Measurements from ENCODE around the gene TBX19. TPM values are rescaled to one million over a fixed set of nuclear protein-coding genes. Genes with fewer than 3 reads are reported as not detected.

Gene TBX19
- total RNA-seq, 4 donors from 2014 or later = 0.45 to 2.8 (median 1.4) TPM

GRCh38 chr1:168261390-168261789 is 19.3 kb upstream of the TBX19 start:
- TF ChIP-seq POLR2AphosphoS5 (IDR thresholded peaks at IDR 0.05) = no peak
- ATAC-seq = no peak
- Histone ChIP-seq H3K4me1 (peaks cover 0 to 9% (median 0%) of the 10 kb centered on the region in 3 donors), H3K27ac (no peak overlapping the region), H3K9me3 (peaks cover 0 to 7% (median 0%) of the 10 kb centered on the region in 3 donors), H3K4me3 (no peak overlapping the region), H3K27me3 (no peaks in the 10 kb centered on the region), H3K36me3 (peaks cover 0 to 4% of the 10 kb centered on the region in 2 donors)
- WGBS, 2 donors (ENCODE audit: low coverage in 1 of 2) = 47 to 71% methylated on average over 1 to 2 of the region's 2 CpGs

GRCh38 chr1:168263130-168263529 is 17.5 kb upstream of the TBX19 start:
- Histone ChIP-seq H3K36me3 (no peaks in the 10 kb centered on the region), H3K9me3 (no peaks in the 10 kb centered on the region), H3K4me3 (no peak overlapping the region), H3K4me1 (peaks cover 0 to 9% (median 0%) of the 10 kb centered on the region in 3 donors), H3K27ac (no peak overlapping the region), H3K27me3 (no peaks in the 10 kb centered on the region)
- ATAC-seq = no peak
- TF ChIP-seq POLR2AphosphoS5 (IDR thresholded peaks at IDR 0.05) = no peak
- TF ChIP-seq POLR2A (IDR thresholded peaks at IDR 0.05) = no peak
- TF ChIP-seq, protein P1, sequence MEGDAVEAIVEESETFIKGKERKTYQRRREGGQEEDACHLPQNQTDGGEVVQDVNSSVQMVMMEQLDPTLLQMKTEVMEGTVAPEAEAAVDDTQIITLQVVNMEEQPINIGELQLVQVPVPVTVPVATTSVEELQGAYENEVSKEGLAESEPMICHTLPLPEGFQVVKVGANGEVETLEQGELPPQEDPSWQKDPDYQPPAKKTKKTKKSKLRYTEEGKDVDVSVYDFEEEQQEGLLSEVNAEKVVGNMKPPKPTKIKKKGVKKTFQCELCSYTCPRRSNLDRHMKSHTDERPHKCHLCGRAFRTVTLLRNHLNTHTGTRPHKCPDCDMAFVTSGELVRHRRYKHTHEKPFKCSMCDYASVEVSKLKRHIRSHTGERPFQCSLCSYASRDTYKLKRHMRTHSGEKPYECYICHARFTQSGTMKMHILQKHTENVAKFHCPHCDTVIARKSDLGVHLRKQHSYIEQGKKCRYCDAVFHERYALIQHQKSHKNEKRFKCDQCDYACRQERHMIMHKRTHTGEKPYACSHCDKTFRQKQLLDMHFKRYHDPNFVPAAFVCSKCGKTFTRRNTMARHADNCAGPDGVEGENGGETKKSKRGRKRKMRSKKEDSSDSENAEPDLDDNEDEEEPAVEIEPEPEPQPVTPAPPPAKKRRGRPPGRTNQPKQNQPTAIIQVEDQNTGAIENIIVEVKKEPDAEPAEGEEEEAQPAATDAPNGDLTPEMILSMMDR (IDR thresholded peaks at IDR 0.05) = no peak
- TF ChIP-seq EP300 (IDR thresholded peaks at IDR 0.05) = no peak
- WGBS, 2 donors (ENCODE audit: low coverage in 1 of 2) = 84 to 89% methylated on average over 4 of the region's 4 CpGs

GRCh38 chr1:168264296-168264695 is 16.4 kb upstream of the TBX19 start:
- ATAC-seq = no peak
- H3K36me3 ChIP-seq = no peaks in the 10 kb centered on the region
- no peak overlapping the region for H3K4me3 ChIP-seq
- no peaks in the 10 kb centered on the region for H3K27me3 ChIP-seq
- TF ChIP-seq, protein P1 (IDR thresholded peaks at IDR 0.05) = no peak
- TF ChIP-seq POLR2A (IDR thresholded peaks at IDR 0.05) (no peak), EP300 (IDR thresholded peaks at IDR 0.05) (no peak), POLR2AphosphoS5 (IDR thresholded peaks at IDR 0.05) (no peak)
- 96% methylated on average over 4 of the region's 7 CpGs for WGBS, 2 donors (ENCODE audit: low coverage in 1 of 2)
- H3K4me1 ChIP-seq = peaks cover 0 to 9% (median 0%) of the 10 kb centered on the region in 3 donors
- H3K9me3 ChIP-seq = no peaks in the 10 kb centered on the region
- no peak overlapping the region for H3K27ac ChIP-seq

- TF ChIP-seq EP300 (IDR thresholded peaks at IDR 0.05) = no peak
- TF ChIP-seq, protein P1 (IDR thresholded peaks at IDR 0.05) = no peak
- Histone ChIP-seq H3K4me1 (peaks cover 0 to 9% (median 0%) of the 10 kb centered on the region in 3 donors), H3K27me3 (no peaks in the 10 kb centered on the region), H3K36me3 (no peaks in the 10 kb centered on the region), H3K9me3 (no peaks in the 10 kb centered on the region), H3K27ac (no peak overlapping the region), H3K4me3 (no peak overlapping the region)
- WGBS, 2 donors (ENCODE audit: low coverage in 1 of 2) = 100% methylated on average over 1 of the region's 1 CpG; no CpG with 5 or more reads in 1 of the 2 donors
- no peak for ATAC-seq
These were observed 15.1 kb upstream of the TBX19 start for GRCh38 chr1:168265596-168265995.

DNA sequence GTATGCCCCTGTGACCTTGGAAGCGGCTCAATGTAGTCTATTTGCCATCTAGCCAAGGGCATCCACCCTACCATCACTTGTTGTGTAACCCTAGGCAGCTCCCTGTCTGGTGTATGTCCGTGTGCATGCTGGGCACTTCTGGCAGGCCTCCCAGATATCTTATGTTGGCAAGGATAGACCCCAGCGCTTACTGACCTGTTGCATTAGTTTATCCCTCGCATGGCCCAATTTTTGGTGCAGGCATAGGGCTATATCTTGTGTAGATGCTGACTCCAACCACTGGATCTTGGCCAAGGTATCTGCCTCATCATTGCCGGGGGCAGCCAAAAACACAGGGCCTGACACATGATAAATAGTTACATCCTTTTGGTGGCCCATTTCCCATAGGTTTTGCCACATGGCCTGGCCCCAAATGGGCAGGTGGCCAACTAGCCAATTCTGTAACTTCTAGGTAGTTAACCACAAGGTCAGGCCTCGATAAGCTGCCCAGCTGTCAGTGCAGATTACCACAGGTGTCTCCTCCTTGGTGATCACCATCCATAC is 14.0 kb upstream of the TBX19 start:
- Histone ChIP-seq H3K27ac (no peak overlapping the region), H3K27me3 (no peaks in the 10 kb centered on the region), H3K9me3 (no peaks in the 10 kb centered on the region), H3K36me3 (no peaks in the 10 kb centered on the region), H3K4me1 (no peaks in the 10 kb centered on the region), H3K4me3 (no peak overlapping the region)
- ATAC-seq = no peak
- TF ChIP-seq EP300 (IDR thresholded peaks at IDR 0.05) = no peak
- TF ChIP-seq POLR2A (IDR thresholded peaks at IDR 0.05) = no peak
- 58 to 68% methylated on average over 2 to 4 of the region's 6 CpGs for WGBS, 2 donors (ENCODE audit: low coverage in 1 of 2)

GRCh38 chr1:168271636-168272035 is 9.0 kb upstream of the TBX19 start:
- peaks cover 0 to 2% (median 0%) of the 10 kb centered on the region in 3 donors for H3K9me3 ChIP-seq
- H3K4me3 ChIP-seq = no peak overlapping the region
- H3K27me3 ChIP-seq = no peaks in the 10 kb centered on the region
- TF ChIP-seq POLR2A (IDR thresholded peaks at IDR 0.05) (no peak), POLR2AphosphoS5 (IDR thresholded peaks at IDR 0.05) (no peak), EP300 (IDR thresholded peaks at IDR 0.05) (no peak)
- TF ChIP-seq, protein P1 (IDR thresholded peaks at IDR 0.05) = no peak
- no peak overlapping the region for H3K27ac ChIP-seq
- 80 to 83% methylated on average over 1 of the region's 1 CpG for WGBS, 2 donors (ENCODE audit: low coverage in 1 of 2)
- H3K4me1 ChIP-seq = no peaks in the 10 kb centered on the region
- no peaks in the 10 kb centered on the region for H3K36me3 ChIP-seq
- ATAC-seq = no peak

Data from gastroesophageal sphincter (tissue), 4 donors.